ENCODE data around the gene C1QTNF4. TPM values are rescaled to one million over a fixed set of nuclear protein-coding genes. Genes with fewer than 3 reads are reported as not detected.
"Not testable (repeated sequence)": the region's sequence is repeated elsewhere in the genome, so short reads cannot be mapped to it uniquely, and the experiment has no call there.

Gene C1QTNF4
- total RNA-seq, 1 donor from 2014 or later = 0.24 TPM

DNA sequence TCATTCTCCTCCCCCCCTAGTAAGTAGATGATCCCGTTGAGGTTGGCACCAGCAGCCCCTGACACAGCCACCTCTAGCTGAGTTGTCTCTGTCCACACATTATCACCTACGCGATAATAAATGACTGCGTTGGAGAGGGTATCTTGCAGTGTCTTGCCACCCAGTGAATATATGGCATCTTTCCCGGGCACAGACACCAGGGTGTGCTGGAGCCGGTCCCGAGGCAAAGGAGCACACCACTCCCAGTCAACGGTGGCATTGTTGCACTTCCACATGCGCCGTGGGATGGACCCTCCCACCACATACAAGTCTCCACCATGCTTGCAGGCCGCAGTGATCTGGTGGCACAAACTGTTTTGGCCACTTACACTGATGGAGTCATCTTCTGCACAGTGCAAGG, 20.9 kb downstream of the C1QTNF4 start:
- no peak for DNase-seq (ENCODE audit: missing footprints)
- intact Hi-C loops (cut with DNase I) = no loop called here
- ATAC-seq = peak; percentile 92

GRCh38 chr11:47572715-47573255, 21.4 kb downstream of the C1QTNF4 start:
- intact Hi-C loops (cut with DNase I) = no loop called here
- DNase-seq (ENCODE audit: missing footprints) = no peak
- ATAC-seq = peak; percentile 6

DNA sequence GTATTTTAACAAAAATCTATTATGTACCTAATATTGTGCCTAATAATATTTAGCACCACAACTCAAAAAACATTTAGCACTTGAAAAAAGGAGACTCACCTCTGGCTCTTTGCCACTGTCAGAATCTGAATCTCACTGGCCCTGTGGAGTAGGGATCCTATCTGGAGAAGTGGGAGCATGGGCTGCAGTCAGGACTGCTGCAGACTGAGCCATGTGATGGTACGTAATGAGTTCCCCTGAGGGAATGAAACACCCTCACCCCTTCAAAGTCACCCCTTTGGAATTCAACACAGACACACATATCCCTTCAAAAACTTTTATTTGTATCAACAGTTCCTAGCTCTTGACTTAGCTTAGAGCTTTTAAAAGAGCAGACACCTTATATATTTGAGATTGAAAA, 22.3 kb downstream of the C1QTNF4 start:
- DNase-seq (ENCODE audit: missing footprints) (no peak), ATAC-seq (no peak)
- intact Hi-C loops (cut with DNase I) = no loop called here

DNA sequence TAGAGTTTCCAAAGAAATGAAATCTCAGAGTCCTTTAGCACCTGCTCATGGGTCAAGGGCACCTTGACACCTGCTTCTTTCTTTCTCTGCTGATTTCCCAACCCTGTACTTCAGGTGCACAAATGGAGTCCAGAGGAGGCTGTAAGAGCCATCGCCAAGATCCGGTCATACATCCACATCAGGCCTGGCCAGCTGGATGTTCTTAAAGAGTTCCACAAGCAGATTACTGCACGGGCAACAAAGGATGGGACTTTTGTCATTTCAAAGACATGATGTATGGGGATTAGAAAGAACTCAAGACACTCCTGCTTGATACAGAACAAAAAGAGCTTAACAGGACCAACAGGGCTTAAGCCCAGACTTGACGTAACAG, 22.9 kb downstream of the C1QTNF4 start:
- intact Hi-C loops (cut with DNase I) = no loop called here
- ATAC-seq (no peak), DNase-seq (ENCODE audit: missing footprints) (no peak)

- DNase-seq (ENCODE audit: missing footprints) (no peak), ATAC-seq (no peak)
- intact Hi-C loops (cut with DNase I) = no loop called here
Observed at GRCh38 chr11:47570651-47571356, 23.4 kb downstream of the C1QTNF4 start.

DNA sequence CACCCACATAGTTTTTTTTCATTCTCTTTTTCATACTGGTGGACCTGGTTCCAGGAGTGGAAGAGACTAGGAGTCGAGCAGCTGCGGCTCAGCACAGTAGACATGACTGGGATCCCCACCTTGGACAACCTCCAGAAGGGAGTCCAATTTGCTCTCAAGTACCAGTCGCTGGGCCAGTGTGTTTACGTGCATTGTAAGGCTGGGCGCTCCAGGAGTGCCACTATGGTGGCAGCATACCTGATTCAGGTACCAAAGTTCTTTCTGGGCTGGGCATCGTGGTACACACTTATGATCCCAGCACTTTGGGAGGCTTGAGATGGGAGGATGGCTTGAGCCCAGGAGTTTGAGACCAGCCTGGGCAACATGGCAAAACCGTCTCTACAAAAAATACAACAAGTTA, 24.6 kb downstream of the C1QTNF4 start:
- ATAC-seq (no peak), DNase-seq (ENCODE audit: missing footprints) (no peak)
- intact Hi-C loops (cut with DNase I) = no loop called here

- intact Hi-C loops (cut with DNase I) = no loop called here
- DNase-seq (ENCODE audit: missing footprints) (no peak), ATAC-seq (no peak)
Observed at GRCh38 chr11:47566149-47566698, 28.0 kb downstream of the C1QTNF4 start.

- peak; percentile 95 for ATAC-seq
- intact Hi-C loops (cut with DNase I) = no loop called here
- DNase-seq (ENCODE audit: missing footprints) = peak; percentile 91
Observed at GRCh38 chr11:47565340-47566148, 28.7 kb downstream of the C1QTNF4 start, which contains the start of gene PTPMT1. Gene PTPMT1 (plus strand): TSS chr11:47565599. CDS start chr11:47565623, 24 bp downstream.

DNA sequence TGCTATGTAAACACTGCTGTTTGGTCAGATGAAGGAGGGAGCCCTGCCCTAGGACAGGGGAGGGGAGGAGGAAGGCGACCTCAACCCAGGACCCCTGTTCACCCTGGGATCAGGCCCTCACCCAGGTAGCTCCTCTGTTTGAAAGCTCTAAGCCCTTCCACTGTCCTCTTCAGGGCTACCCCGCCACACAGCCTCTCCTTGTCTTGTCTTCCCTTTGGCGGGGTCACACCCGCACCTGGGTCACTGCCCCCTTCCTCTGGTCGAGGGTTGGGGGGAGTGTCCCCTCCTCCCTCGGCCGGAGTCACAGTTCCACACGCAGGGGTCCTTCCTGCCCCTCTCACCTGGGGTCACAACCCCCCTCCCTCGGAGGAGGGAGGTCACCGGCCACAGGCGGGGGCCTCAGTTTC, 29.3 kb downstream of the C1QTNF4 start:
- DNase-seq (ENCODE audit: missing footprints) (no peak), ATAC-seq (peak; percentile 24)
- intact Hi-C loops (cut with DNase I) = no loop called here

DNA sequence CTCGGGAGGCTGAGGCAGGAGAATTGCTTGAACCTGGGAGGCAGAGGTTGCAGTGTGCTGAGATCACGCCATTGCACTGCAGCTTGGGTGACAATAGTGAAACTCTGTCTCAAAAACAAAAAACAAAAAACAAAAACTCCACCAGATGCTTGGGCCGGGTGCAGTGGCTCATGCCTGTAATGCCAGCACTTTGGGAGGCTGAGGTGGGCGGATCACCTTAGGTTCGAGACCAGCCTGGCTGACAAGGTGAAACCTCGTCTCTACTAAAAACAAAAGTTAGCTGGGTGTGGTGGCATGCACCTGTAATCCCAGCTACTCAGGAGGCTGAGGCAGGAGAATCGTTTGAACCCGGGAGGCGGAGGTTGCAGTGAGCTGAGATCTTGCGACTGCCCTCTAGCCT, 29.8 kb downstream of the C1QTNF4 start:
- intact Hi-C loops (cut with DNase I); ATAC-seq; DNase-seq (ENCODE audit: missing footprints): not testable (repeated sequence)

GRCh38 chr11:47562393-47562792, 31.8 kb downstream of the C1QTNF4 start:
- ATAC-seq; intact Hi-C loops (cut with DNase I); DNase-seq (ENCODE audit: missing footprints): not testable (repeated sequence)

GRCh38 chr11:47560426-47560825, 33.8 kb downstream of the C1QTNF4 start:
- ATAC-seq (no peak), DNase-seq (ENCODE audit: missing footprints) (no peak)
- intact Hi-C loops (cut with DNase I) = no loop called here

- intact Hi-C loops (cut with DNase I) = loop anchor here (10.0 kb wide), 1 partner anchor 184 kb away; the partner anchor contains the start of gene SPI1
- ATAC-seq = no peak
- DNase-seq (ENCODE audit: missing footprints) = no peak
Observed at GRCh38 chr11:47558695-47559094, 35.5 kb downstream of the C1QTNF4 start.

- ATAC-seq; DNase-seq (ENCODE audit: missing footprints): not testable (repeated sequence)
- intact Hi-C loops (cut with DNase I) = loop anchor here (10.0 kb wide), 1 partner anchor 182 kb away; the partner anchor contains the start of gene SPI1
Observed at GRCh38 chr11:47557004-47557403, 37.2 kb downstream of the C1QTNF4 start.

- intact Hi-C loops (cut with DNase I) = loop anchor here (2.0 to 10.0 kb wide), 4 partner anchors 36 to 179 kb away; partner anchors contain the start of genes PSMC3 and SPI1
- ATAC-seq = no peak
- DNase-seq (ENCODE audit: missing footprints) = no peak
Observed at GRCh38 chr11:47553406-47553743, 40.8 kb downstream of the C1QTNF4 start.

DNA sequence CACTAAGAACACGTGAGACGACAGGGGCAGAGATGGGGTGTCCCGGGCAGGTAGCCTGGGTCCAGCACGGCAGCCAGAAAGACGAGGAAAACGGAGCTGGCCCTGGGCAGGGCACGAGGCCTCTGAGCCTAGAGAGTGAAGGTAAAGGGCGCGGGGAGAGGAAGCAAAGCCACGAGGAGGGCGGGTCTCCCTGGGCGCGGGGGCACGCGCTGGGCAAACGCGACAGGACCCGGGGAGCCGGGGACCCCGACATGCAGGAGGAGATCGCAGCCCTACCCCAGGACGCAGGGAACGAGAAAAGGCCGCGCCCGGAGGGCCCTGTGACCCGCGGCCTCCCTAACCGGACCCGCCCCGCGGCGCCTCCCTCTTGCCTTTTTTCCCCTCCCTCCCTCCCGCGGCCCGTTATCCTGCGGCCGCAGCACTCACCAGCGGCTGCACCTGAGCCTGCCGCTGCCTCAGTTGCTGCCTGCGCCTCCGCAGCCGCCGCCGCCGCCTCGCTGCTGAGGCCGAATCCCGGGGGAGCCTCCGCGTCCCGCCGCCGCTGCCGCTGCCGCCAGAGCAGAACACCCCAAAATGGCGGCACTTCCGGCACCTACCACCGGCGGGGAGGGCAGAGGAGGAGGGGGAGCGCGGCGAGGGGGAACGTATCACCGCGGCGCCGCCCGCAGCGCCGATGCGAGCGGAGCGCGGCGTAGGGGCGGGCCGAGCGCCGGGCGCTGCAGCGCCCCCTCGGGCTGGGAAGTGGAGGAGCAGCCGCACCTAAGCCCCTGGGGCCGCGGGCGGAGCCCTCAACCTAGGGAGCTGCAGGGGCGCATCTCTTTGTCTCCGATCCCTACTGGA, 41.4 kb downstream of the C1QTNF4 start, which contains the start of gene CELF1:
TSS of gene CELF1 (minus strand) at position 567 of the 840 bp plus-strand sequence. CDS start 53,609 bp downstream, outside the sequence.
- intact Hi-C loops (cut with DNase I) = loop anchor here (2.0 to 10.0 kb wide), 4 partner anchors 35 to 178 kb away; partner anchors contain the start of genes PSMC3 and SPI1
- peak; percentile 99 for ATAC-seq

GRCh38 chr11:47552056-47552565, 42.1 kb downstream of the C1QTNF4 start:
- ATAC-seq = peak; percentile 3
- intact Hi-C loops (cut with DNase I) = loop anchor here (2.0 to 10.0 kb wide), 4 partner anchors 35 to 177 kb away; partner anchors contain the start of genes PSMC3 and SPI1
- no peak for DNase-seq (ENCODE audit: missing footprints)

More for the DNA sequence above, 41.4 kb downstream of the C1QTNF4 start, which contains the start of gene CELF1:
- peak; percentile 96 for DNase-seq (ENCODE audit: missing footprints)

DNA sequence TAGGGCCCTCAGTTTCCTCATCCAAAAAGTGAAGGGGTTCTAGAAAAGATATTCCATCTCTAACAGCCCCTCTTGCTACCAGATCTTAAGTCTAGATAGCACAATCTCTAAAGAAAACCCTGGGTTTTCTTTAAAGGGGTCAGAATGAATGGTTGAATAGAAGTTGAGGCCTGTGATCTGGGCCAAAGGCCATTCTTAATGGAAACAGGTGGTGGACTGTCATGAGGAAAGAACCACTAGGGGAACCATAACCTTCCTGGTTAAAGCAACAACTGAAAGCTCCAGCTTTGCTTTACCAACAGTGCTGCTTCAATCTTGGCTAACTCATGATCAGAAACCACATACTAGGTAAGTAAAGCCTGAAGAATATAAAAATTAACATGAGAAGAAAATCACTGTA, 43.1 kb downstream of the C1QTNF4 start:
- DNase-seq (ENCODE audit: missing footprints) = no peak
- ATAC-seq = no peak
- intact Hi-C loops (cut with DNase I) = loop anchor here (5.0 to 10.0 kb wide), 3 partner anchors 34 to 176 kb away; partner anchors contain the start of gene SPI1
